NB4 (cell line): ENCODE measurements around the gene SLC26A9.

Experiments
- DNase-seq: peaks from one replicate; pipeline ENCODE4 v3.0.0; 2010; ENCODE audit warnings: low read depth
- H3K4me3 ChIP-seq: one replicate; pipeline ENCODE4 v1.5.1; 2011; ENCODE audit warnings: mild to moderate bottlenecking, low read depth, low read length, moderate library complexity
- CTCF ChIP-seq: IDR thresholded peaks from one replicate; pipeline ENCODE4 v1.5.1; 2012; ENCODE audit warnings: low read depth, low read length
- MAX ChIP-seq: IDR thresholded peaks from 2 replicates; pipeline ENCODE4 v1.6.1; 2011; ENCODE audit warnings: low read depth, low read length
- MYC ChIP-seq: IDR thresholded peaks from 2 replicates; pipeline ENCODE4 v1.6.1; 2011; ENCODE audit warnings: low read depth, low read length
- POLR2A ChIP-seq: IDR thresholded peaks from 2 replicates; pipeline ENCODE4 v1.6.1; 2011; ENCODE audit warnings: mild to moderate bottlenecking; ENCODE audit not compliant: insufficient read length; ENCODE audit errors: extremely low read depth

The SLC26A9 gene

GRCh38 chr1:205926636-205927035 is 16.6 kb downstream of the SLC26A9 start:
- H3K4me3 ChIP-seq: no peak overlapping the region
- no peak for DNase-seq
- no peak for TF ChIP-seq MYC
- TF ChIP-seq MAX: no peak
- TF ChIP-seq POLR2A: no peak
- no peak for TF ChIP-seq CTCF

- no peak for DNase-seq
- TF ChIP-seq MAX (no peak), POLR2A (no peak), CTCF (no peak), MYC (no peak)
- H3K4me3 ChIP-seq: no peak overlapping the region
Measured at GRCh38 chr1:205926213-205926612, 17.0 kb downstream of the SLC26A9 start.

- DNase-seq: no peak
- TF ChIP-seq MAX (no peak), MYC (no peak), POLR2A (no peak), CTCF (no peak)
- no peak overlapping the region for H3K4me3 ChIP-seq
Measured at GRCh38 chr1:205925736-205926135, 17.5 kb downstream of the SLC26A9 start.

GRCh38 chr1:205924460-205924790 is 18.8 kb downstream of the SLC26A9 start:
- no peak overlapping the region for H3K4me3 ChIP-seq
- TF ChIP-seq CTCF (no peak), POLR2A (no peak), MAX (no peak), MYC (no peak)
- DNase-seq: no peak

GRCh38 chr1:205923651-205924459 is 19.4 kb downstream of the SLC26A9 start:
- DNase-seq: peak; percentile 71
- no peak for TF ChIP-seq CTCF
- TF ChIP-seq POLR2A: no peak
- TF ChIP-seq MAX: no peak
- no peak for TF ChIP-seq MYC
- no peak overlapping the region for H3K4me3 ChIP-seq
